SJCRH30 (cell line): ENCODE measurements around the gene CCDC175. TPM values are rescaled to one million over a fixed set of nuclear protein-coding genes. Genes with fewer than 3 reads are reported as not detected.

ENCODE experiments used
- DNase-seq, 2 experiments: peaks; one replicate each; pipeline ENCODE4 v3.0.0-alpha.2; 2015 to 2020
- H3K27ac ChIP-seq: fragments of 250-450 bp; sonication (Bioruptor Pico); 2 replicates; pipeline ENCODE4 v1.5.1; 2020; ENCODE audit warnings: mild to moderate bottlenecking, moderate library complexity
- H3K27me3 ChIP-seq: fragments of 250-450 bp; sonication (Bioruptor Pico); 2 replicates; pipeline ENCODE4 v1.5.1; 2020; ENCODE audit warnings: mild to moderate bottlenecking, moderate library complexity
- H3K36me3 ChIP-seq: fragments of 250-450 bp; sonication (Bioruptor Pico); 2 replicates; pipeline ENCODE4 v1.5.1; 2020; ENCODE audit warnings: mild to moderate bottlenecking, moderate library complexity
- H3K4me1 ChIP-seq: fragments of 250-450 bp; sonication (Bioruptor Pico); 2 replicates; pipeline ENCODE4 v1.5.1; 2020; ENCODE audit warnings: mild to moderate bottlenecking, moderate library complexity
- H3K4me3 ChIP-seq: fragments of 250-450 bp; sonication (Bioruptor Pico); 2 replicates; pipeline ENCODE4 v1.5.1; 2020; ENCODE audit warnings: mild to moderate bottlenecking, moderate library complexity
- H3K9me3 ChIP-seq: fragments of 250-450 bp; sonication (Bioruptor Pico); replicated peaks from 2 replicates; pipeline ENCODE4 v1.5.1; 2020; ENCODE audit warnings: mild to moderate bottlenecking, moderate library complexity
- total RNA-seq: library from RNA; depleted of rRNA; stranded (reverse); fragments of >200 nt; shearing (Covaris generic); gene quantifications from 2 replicates; pipeline ENCODE4 v1.2.3, GENCODE V29; 2014

CCDC175 gene
- total RNA-seq, 1 experiment from 2014 or later: not detected

DNA sequence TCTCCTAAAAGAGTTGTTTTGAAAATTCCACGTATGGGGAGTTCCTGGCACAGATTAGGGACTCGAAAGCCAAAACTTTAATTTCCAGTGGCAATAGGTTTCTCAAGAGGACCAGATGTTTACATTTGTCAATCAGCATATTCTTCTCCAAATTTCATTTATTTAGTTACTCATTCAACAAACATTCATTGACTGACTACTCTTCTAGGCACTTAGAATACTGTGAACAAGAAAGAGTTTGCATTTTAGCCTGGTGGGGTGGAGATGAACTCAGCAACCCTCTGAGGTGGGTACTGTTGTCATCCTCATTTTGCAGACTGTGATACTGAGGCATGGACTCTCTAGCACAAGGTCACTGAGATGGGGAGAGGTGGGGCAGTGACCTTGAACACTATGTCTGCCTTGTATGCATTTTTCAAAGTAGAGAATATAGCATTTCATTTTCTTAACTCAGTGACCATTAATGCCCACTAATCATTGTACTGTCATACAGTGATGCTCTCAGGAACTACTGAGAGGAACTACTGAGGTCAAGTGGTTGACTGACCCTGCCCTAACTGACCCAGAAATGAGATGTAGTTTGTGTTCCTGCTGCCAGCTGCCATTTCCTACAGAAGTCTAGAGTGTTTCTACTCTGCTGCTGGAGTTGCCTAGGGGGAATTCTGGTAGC is 94.6 kb downstream of the CCDC175 start:
- DNase-seq: peak in 1 of 2 experiments; percentile 13
- H3K9me3 ChIP-seq: no peaks in the 10 kb centered on the region
- H3K4me1 ChIP-seq: peaks cover 5% of the 10 kb centered on the region; the same call in 1 of the 2 replicates
- H3K27ac ChIP-seq: peak overlapping the region; percentile 93
- H3K27me3 ChIP-seq: no peaks in the 10 kb centered on the region
- peaks cover 12% of the 10 kb centered on the region for H3K36me3 ChIP-seq
- peak overlapping the region; percentile 94 for H3K4me3 ChIP-seq

DNA sequence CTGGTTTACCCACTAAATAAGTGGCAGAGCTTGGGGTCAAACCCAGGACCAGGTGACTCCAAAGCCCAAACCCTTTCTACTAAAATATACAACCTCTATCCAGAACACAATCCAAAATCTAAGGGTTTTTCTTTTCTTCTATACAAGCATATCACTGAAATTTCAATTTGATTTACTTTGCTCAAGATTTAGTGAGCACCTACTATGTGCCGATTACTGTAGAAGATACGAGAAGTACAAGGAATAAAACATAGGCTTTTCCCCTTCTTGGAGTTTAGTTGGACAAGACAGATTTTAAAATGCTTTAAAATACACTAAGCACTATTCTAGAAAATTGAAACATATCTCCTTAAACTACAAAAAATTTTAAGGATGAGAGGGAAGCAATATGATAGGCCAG is 95.2 kb downstream of the CCDC175 start:
- H3K4me3 ChIP-seq: no peak overlapping the region
- no peaks in the 10 kb centered on the region for H3K9me3 ChIP-seq
- H3K27ac ChIP-seq: no peak overlapping the region
- peaks cover 5% of the 10 kb centered on the region; the same call in 1 of the 2 replicates for H3K4me1 ChIP-seq
- no peak for DNase-seq
- peaks cover 15% of the 10 kb centered on the region for H3K36me3 ChIP-seq
- no peaks in the 10 kb centered on the region for H3K27me3 ChIP-seq

DNA sequence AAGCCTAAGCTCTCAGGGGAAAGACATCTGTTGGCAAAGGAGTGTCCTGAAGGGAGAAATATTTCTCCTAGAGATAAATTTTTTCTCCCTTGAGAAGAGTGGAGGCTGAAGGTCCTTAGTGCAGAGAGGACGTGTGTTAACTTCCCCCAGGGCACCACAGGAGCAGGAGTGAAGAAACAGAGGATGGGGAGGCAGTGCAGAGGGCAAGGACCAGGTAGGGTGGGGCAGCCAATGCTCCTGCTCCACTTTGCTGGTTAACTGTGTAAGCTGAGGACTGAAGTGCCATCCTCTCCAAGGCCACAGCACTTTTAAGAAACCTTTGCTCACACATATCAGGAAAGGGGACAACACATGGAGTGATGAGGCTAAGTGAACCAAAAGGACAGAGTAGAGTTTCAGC is 96.4 kb downstream of the CCDC175 start:
- no peak for DNase-seq
- Histone ChIP-seq H3K36me3 (peaks cover 20% of the 10 kb centered on the region), H3K27ac (no peak overlapping the region), H3K27me3 (no peaks in the 10 kb centered on the region), H3K4me1 (peaks cover 5% of the 10 kb centered on the region; the same call in 1 of the 2 replicates), H3K4me3 (no peak overlapping the region), H3K9me3 (no peaks in the 10 kb centered on the region)

DNA sequence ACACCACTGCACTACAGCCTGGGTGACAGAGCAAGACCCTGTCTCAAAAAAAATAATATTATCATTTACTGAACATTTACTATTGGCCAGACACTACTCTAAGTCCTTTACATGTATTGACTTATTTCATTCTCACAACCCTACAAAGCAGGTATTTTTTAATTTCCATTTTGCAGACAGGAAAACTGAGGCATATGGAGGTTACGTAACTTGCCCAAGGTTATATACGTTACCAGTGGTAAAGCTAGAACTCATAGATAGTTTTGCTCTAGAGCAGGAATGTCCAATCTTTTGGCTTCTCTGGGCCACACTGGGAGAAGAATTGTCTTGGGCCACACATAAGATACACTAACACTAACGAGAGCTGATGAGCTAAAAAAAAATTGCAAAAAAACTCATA is 98.1 kb downstream of the CCDC175 start:
- Histone ChIP-seq H3K36me3 (peaks cover 25% of the 10 kb centered on the region), H3K4me1 (peaks cover 13% of the 10 kb centered on the region), H3K4me3 (no peak overlapping the region), H3K27me3 (no peaks in the 10 kb centered on the region), H3K9me3 (no peaks in the 10 kb centered on the region), H3K27ac (no peak overlapping the region)
- DNase-seq: no peak

DNA sequence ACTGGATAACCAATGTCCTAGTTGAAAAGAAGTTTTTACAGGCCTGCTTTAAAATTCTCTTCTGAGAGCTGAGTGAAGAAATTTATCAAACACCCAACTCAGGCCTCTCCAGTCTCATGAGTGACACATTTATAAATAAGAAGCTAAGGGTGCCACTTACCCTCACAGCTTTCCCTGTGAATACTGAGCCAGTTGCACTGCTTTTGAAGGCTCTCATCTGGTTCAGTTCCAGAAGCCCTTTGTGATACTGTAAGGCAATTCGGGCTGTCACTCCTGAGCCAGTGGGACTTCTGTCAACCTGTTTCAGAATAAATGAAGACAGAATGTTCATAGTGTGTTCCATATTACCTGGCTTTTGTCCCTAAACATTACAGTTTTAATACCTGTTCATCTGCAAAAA is 100.9 kb downstream of the CCDC175 start:
- no peaks in the 10 kb centered on the region for H3K27me3 ChIP-seq
- H3K36me3 ChIP-seq: peaks cover 44% of the 10 kb centered on the region
- no peak for DNase-seq
- no peak overlapping the region for H3K27ac ChIP-seq
- peaks cover 7% of the 10 kb centered on the region for H3K4me1 ChIP-seq
- H3K9me3 ChIP-seq: no peaks in the 10 kb centered on the region
- no peak overlapping the region for H3K4me3 ChIP-seq

DNA sequence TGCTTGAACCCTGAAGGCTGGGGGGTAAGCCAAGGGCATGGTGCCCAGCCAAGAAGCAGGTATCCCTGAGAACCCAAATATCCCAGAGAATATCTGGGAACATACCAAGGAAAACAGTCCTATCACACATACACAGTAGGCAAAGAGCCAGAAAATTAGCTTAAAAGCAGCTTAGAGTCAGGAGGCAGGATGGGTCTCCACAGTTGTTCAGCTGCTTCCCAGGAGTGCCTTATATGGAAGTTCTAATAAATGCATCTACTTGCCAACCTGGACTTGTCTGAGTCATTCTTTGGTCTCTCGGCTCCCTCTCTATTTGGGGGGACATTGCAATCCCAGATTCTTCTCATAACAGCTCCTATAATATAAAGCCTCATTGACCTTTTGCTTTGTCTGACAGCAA is 102.4 kb downstream of the CCDC175 start:
- Histone ChIP-seq H3K9me3 (no peaks in the 10 kb centered on the region), H3K4me3 (no peak overlapping the region), H3K27me3 (no peaks in the 10 kb centered on the region), H3K36me3 (peaks cover 44% of the 10 kb centered on the region), H3K4me1 (peaks cover 7% of the 10 kb centered on the region), H3K27ac (no peak overlapping the region)
- peak; percentile 39 to 68 for DNase-seq

DNA sequence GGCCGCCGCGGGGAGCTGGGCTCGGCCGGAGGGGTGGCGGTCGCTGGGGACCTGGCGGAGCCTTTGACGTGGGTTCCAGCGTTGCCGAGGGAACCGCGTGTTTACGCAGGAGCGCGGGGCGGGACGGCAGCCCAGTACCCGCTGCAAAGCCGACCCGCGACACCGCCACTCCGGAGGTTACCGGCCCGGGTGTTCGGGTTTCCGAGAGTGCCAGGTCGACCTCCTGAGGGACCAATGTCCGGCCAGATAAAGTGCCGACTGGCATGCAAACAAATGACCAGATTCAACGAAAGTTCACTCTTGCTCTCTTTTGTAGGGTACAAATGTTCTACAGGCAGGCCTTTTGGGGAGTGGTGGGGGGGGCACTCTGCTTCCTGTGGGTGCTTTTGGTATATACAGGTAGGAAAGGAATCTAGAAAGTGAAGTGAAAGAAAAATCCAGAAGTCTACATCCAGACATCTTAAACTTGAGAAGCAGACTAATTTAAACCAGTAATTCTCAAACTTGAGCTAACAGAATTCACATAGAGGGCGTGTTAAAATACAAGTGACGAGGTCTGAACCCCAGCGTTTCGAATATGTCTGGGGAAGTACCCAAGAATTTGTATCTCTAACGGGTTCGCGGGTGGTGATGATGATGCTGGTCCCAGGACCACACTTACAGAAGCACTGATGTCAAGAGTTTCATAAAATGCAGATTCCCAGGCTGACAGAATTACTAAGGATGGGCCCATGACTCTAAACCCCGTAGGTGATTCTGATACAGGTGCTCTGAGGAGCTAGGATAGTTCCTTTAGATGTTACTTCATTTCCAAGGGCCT is 111.1 kb downstream of the CCDC175 start, which contains the start of gene GPR135:
GPR135 (minus strand) TSS at position 65 of the 820 bp plus-strand sequence. CDS start 154 bp downstream, outside the sequence.
- H3K27ac ChIP-seq: no peak within 1 kb of the TSS

DNA sequence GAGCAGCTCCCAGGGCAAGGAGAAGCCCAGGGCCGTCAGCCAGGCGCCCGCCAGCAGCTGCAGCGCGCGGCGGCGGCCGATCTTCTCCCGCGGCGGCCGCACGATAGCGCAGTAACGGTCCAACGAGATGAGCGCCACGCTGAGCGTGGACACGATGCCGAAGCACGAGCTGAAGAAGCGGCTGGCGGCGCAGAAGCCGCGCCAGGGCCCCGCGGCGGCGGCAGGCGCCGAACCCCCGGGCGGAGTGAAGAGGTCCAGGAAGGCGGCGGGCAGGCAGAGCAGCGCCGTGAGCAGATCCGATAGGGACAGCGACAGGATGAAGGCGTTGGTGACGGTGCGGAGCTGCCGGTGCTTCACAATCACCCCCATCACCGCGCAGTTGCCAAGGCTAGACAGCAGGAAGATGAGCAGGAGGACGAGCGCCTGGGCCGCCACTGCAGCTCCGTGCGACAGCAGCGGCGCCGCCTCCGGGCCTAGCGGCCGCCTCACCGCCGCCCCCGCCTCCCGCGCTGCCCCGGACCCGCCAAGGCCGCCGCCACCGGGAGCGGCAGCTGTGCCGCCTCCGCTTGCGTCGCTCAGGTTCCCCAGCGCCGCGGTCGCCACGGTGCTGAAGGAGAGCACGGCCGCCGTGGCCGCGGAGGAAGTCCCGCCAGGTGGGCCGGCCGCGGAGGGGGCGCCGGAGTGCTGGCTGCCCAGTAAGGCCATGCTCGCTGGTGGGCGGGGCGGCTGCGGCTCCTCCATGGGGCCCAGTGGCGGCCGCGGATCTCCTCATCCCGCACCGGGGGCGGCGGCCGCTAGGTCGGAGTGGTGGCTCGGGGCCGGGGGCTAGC is 111.9 kb downstream of the CCDC175 start:
- DNase-seq: no peak
- Histone ChIP-seq H3K9me3 (no peaks in the 10 kb centered on the region), H3K27ac (no peak overlapping the region), H3K36me3 (peaks cover 33% of the 10 kb centered on the region), H3K4me1 (peaks cover 6% of the 10 kb centered on the region; the same call in 1 of the 2 replicates), H3K27me3 (no peaks in the 10 kb centered on the region), H3K4me3 (no peak overlapping the region)

More for the DNA sequence above, 111.1 kb downstream of the CCDC175 start, which contains the start of gene GPR135:
- no peak for DNase-seq
- H3K36me3 ChIP-seq: peaks cover 30% of the 10 kb centered on the region
- H3K9me3 ChIP-seq: no peaks in the 10 kb centered on the region
- H3K4me1 ChIP-seq: peaks cover 6% of the 10 kb centered on the region; the same call in 1 of the 2 replicates
- H3K4me3 ChIP-seq: no peak within 1 kb of the TSS
- no peaks in the 10 kb centered on the region for H3K27me3 ChIP-seq

DNA sequence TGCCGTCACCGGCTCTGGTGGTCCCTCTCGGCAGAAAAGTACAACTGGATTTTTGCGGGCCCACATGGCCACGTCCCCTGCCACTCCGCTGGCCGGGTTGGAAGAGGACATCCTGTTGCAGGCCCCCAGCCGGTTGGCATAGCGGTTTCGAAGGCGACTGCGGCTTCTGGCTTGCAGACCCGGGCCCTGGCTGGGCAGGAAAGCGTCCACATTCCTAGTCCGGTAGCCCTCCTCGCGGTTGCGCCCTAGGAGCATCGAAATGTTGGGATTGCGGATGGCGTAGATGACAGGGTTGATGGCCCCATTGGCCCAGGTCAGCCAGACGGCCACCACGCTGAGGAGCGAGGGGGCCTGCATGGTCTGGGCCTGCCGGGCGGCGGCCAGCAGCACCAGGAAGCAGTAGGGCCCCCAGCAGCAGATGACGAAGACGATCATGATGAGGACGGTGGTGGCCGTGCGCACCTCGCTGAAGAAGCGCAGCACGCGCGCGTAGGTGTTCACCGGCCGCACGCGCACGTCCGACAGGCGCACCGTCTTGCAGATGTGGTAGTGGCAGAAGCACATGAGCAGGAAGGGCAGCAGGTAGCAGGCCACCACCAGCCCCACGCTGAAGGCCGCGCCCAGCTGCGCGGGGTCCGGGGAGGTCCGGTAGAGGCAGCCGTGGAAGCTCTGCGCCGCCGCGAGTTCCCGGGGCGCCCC is 112.7 kb downstream of the CCDC175 start:
- Histone ChIP-seq H3K27me3 (no peaks in the 10 kb centered on the region), H3K4me1 (peaks cover 6% of the 10 kb centered on the region; the same call in 1 of the 2 replicates), H3K36me3 (peaks cover 33% of the 10 kb centered on the region), H3K4me3 (no peak overlapping the region), H3K27ac (no peak overlapping the region), H3K9me3 (no peaks in the 10 kb centered on the region)
- no peak for DNase-seq

DNA sequence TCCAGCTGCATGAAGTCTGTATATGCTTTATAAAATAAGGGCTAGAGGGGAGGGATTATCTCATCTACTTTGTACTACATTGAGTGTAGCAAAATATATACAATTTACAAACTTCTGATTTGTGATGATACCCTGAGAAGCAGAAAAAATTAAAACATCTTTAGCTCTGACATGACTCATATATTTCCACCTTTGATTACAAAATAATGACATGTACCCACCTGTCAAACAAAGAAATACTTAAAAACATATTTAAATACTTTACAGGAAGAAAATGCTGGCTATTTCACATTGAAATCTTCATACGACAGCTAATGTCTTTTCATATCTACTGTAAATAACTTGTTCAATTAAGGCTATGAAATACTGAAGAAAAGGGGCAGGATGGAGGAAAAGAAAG is 114.7 kb downstream of the CCDC175 start:
- peaks cover 48% of the 10 kb centered on the region for H3K36me3 ChIP-seq

DNA sequence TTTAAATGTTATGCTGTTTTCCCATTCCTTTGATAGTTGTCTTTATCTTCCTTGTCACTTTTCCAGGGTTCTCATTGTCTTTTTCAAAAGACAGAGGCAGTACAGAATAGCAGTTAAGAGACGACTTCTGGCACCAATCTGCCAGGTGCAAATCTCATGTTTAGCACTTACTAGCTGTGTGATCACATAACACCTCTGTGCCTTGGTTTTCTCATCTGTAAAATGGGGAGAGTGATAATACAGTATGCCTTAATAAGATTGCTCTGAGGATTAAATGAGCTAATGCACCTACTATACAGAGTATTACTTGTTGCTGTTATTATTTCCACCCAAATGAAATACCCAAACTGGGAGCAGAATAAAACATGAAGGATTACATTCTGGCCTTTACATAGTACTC is 116.2 kb downstream of the CCDC175 start:
- H3K27ac ChIP-seq: no peak overlapping the region
- H3K4me3 ChIP-seq: no peak overlapping the region
- no peaks in the 10 kb centered on the region for H3K27me3 ChIP-seq
- no peak for DNase-seq
- no peaks in the 10 kb centered on the region for H3K9me3 ChIP-seq
- peaks cover 48% of the 10 kb centered on the region for H3K36me3 ChIP-seq
- H3K4me1 ChIP-seq: peaks cover 6% of the 10 kb centered on the region; the same call in 1 of the 2 replicates

More for the DNA sequence above, 114.7 kb downstream of the CCDC175 start:
- peaks cover 6% of the 10 kb centered on the region; the same call in 1 of the 2 replicates for H3K4me1 ChIP-seq
- no peak overlapping the region for H3K27ac ChIP-seq
- H3K9me3 ChIP-seq: no peaks in the 10 kb centered on the region
- no peaks in the 10 kb centered on the region for H3K27me3 ChIP-seq
- H3K4me3 ChIP-seq: no peak overlapping the region
- DNase-seq: no peak

DNA sequence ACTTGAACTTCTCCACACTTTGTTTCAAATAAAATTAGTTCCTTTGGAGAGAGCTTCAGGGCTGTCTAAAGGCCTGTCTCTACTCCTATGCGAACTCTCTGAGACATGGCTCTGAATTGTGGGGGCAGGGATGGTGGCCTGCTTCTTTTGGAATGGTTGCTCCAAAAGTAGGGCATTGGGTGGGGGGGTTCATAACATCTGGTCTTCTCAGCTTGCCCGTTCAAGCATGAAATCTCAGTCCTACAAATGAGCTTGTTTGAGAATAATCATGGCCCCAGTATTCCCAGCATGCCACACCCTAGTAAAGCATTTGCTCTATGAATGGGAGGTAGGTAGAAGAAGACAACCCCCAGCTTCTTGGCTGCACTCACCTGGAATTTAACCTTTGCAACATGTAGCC is 118.1 kb downstream of the CCDC175 start:
- DNase-seq: no peak
- Histone ChIP-seq H3K4me1 (peaks cover 6% of the 10 kb centered on the region; the same call in 1 of the 2 replicates), H3K4me3 (no peak overlapping the region), H3K9me3 (no peaks in the 10 kb centered on the region), H3K27me3 (no peaks in the 10 kb centered on the region), H3K36me3 (peaks cover 50% of the 10 kb centered on the region), H3K27ac (no peak overlapping the region)

DNA sequence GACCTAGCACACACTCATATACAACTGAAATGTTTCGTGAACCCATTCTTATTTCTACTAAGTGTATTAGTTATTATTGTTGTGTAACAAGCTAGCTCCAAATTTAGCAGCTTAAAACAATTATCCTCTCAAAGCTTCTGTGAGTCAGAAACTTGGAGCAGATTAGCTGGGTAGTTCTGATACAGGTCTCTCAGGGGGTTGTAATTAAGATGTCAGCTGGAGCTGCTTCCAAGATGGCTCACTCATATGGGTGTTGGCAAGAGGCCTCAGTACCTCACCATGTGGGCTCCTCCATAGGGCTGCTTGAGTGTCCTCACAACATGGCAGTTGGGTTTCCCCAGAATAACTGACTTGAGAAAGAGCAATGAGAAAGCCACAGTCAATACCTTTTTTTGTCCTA is 121.2 kb downstream of the CCDC175 start:
- Histone ChIP-seq H3K27me3 (no peaks in the 10 kb centered on the region), H3K9me3 (no peaks in the 10 kb centered on the region), H3K27ac (no peak overlapping the region), H3K4me3 (no peak overlapping the region), H3K36me3 (peaks cover 33% of the 10 kb centered on the region), H3K4me1 (peaks cover 10% of the 10 kb centered on the region)
- no peak for DNase-seq
